HTERT RPE-1 (cell line): ENCODE measurements around the gene L3MBTL1.

Experiments
- in situ Hi-C: fragments of 300-500 bp; cut with MboI; formaldehyde crosslinking; loops from 4 replicates; pipeline ENCODE4 v1.14.3; 2020; ENCODE audit warnings: low sequenced_read_pairs

Gene L3MBTL1

GRCh38 chr20:43534791-43535350, 27.4 kb downstream of the L3MBTL1 start:
- in situ Hi-C loops = no loop called here

- in situ Hi-C loops = no loop called here
Measured at GRCh38 chr20:43535370-43536004, 28.0 kb downstream of the L3MBTL1 start.

- in situ Hi-C loops = no loop called here
Measured at GRCh38 chr20:43536041-43536816, 28.7 kb downstream of the L3MBTL1 start.

GRCh38 chr20:43536817-43537440, 29.4 kb downstream of the L3MBTL1 start:
- in situ Hi-C loops = no loop called here

GRCh38 chr20:43537921-43538877, 30.7 kb downstream of the L3MBTL1 start:
- in situ Hi-C loops = no loop called here

GRCh38 chr20:43538878-43539700, 31.6 kb downstream of the L3MBTL1 start:
- in situ Hi-C loops = no loop called here

GRCh38 chr20:43539975-43540672, 32.6 kb downstream of the L3MBTL1 start:
- in situ Hi-C loops = no loop called here

- in situ Hi-C loops = no loop called here
Measured at GRCh38 chr20:43540673-43541060, 33.2 kb downstream of the L3MBTL1 start.

- in situ Hi-C loops = no loop called here
Measured at GRCh38 chr20:43541214-43541613, 33.7 kb downstream of the L3MBTL1 start.

- in situ Hi-C loops = no loop called here
Measured at GRCh38 chr20:43542161-43542560, 34.7 kb downstream of the L3MBTL1 start.

GRCh38 chr20:43542674-43543073, 35.2 kb downstream of the L3MBTL1 start:
- in situ Hi-C loops = no loop called here

GRCh38 chr20:43543138-43543537, 35.6 kb downstream of the L3MBTL1 start:
- in situ Hi-C loops = no loop called here

GRCh38 chr20:43544501-43544900, 37.0 kb downstream of the L3MBTL1 start:
- in situ Hi-C loops = no loop called here

GRCh38 chr20:43545837-43546578, 38.5 kb downstream of the L3MBTL1 start:
- in situ Hi-C loops = no loop called here

- in situ Hi-C loops = no loop called here
Measured at GRCh38 chr20:43548273-43548880, 40.9 kb downstream of the L3MBTL1 start.

GRCh38 chr20:43549416-43550065, 42.0 kb downstream of the L3MBTL1 start:
- in situ Hi-C loops = no loop called here

GRCh38 chr20:43550456-43550855, 43.0 kb downstream of the L3MBTL1 start:
- in situ Hi-C loops = no loop called here

- in situ Hi-C loops = no loop called here
Measured at GRCh38 chr20:43554369-43554768, 46.9 kb downstream of the L3MBTL1 start.
